Neutrophil (primary cell): Measurements from ENCODE around the gene PTDSS2.

Experiments
- H3K27ac ChIP-seq: fragments of 200-600 bp; sonication (generic); 2 replicates; pipeline ENCODE4 v1.5.1; 2016; ENCODE audit warnings: mild to moderate bottlenecking, moderate library complexity
- H3K27me3 ChIP-seq: fragments of 200-600 bp; sonication (generic); 2 replicates; pipeline ENCODE4 v1.6.0; 2016; ENCODE audit warnings: mild to moderate bottlenecking
- H3K36me3 ChIP-seq: fragments of 200-600 bp; sonication (generic); 2 replicates; pipeline ENCODE4 v1.5.1; 2017
- H3K4me1 ChIP-seq, 2 experiments: fragments of 200-600 bp in 1 of 2; sonication (generic) in 1 of 2; 1 replicate in 1 of 2; 2 replicates in 1 of 2; pipeline versions ENCODE4 v1.5.1 to v1.6.1; 2013 to 2016; ENCODE audit warnings: low read depth in 1 of 2, low read length in 1 of 2, mild to moderate bottlenecking in 1 of 2, moderate library complexity in 1 of 2; ENCODE audit not compliant: control insufficient read depth in 1 of 2, insufficient read depth in 1 of 2
- H3K4me3 ChIP-seq, 2 experiments: fragments of 200-600 bp in 1 of 2; sonication (generic) in 1 of 2; 1 replicate in 1 of 2; 2 replicates in 1 of 2; pipeline ENCODE4 v1.5.1; 2013 to 2016; ENCODE audit warnings: low read depth in 1 of 2, low read length in 1 of 2, mild to moderate bottlenecking in 1 of 2, moderate library complexity in 1 of 2
- H3K9me3 ChIP-seq: fragments of 200-600 bp; sonication (generic); 2 replicates; pipeline ENCODE4 v1.5.1; 2016
- CTCF ChIP-seq: fragments of 200-600 bp; sonication (generic); IDR thresholded peaks from 2 replicates; pipeline ENCODE4 v1.5.1; 2016; ENCODE audit warnings: antibody characterized with exemption

The PTDSS2 gene

DNA sequence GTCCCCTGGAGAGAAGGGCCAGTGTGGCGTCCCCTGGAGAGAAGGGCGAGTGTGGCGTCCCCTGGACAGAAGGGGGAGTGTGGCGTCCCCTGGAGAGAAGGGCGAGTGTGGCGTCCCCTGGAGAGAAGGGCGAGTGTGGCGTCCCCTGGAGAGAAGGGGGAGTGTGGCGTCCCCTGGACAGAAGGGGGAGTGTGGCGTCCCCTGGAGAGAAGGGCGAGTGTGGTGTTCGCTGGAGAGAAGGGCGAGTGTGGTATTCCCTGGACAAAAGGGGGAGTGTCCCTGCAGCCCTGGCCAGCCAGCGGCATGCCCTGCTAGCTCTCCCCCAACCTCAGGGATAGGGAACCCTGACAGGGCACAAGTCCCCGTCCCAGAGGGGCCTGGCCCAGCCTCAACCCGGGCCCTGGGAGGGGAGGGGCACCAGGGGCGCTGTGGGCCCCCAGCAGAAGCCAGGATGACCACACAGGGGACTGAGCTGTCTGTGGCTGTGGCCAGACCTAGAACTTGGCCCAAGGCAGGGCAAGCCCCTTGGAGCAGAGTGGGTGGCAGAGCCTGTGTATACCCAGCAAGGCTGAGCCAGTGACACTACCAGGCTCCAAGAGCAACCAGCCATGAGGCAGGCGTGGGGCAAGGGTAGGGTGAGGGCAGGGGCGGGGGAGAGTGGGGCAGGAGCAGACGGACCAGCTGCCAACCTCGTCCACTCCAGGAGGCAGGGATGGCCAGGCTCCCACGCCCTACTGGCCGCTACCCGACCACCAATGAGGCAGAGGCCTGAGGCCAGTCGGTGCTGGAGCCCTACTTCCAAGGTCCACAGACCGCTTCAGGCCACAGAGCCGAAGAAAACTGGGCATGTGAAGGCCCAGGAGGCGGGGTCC lies 81.1 kb downstream of the PTDSS2 start:
- no peak overlapping the region for H3K27ac ChIP-seq
- peaks cover 16% of the 10 kb centered on the region for H3K36me3 ChIP-seq
- peaks cover 17% of the 10 kb centered on the region for H3K27me3 ChIP-seq
- H3K4me3 ChIP-seq: no peak overlapping the region
- TF ChIP-seq CTCF: no peak
- H3K9me3 ChIP-seq: no peaks in the 10 kb centered on the region
- H3K4me1 ChIP-seq: peaks cover 12 to 13% of the 10 kb centered on the region in 2 experiments

GRCh38 chr11:531919-532526 lies 81.9 kb downstream of the PTDSS2 start:
- H3K9me3 ChIP-seq: no peaks in the 10 kb centered on the region
- TF ChIP-seq CTCF: no peak
- peaks cover 25% of the 10 kb centered on the region for H3K27me3 ChIP-seq
- H3K27ac ChIP-seq: no peak overlapping the region
- H3K4me1 ChIP-seq: peaks cover 20 to 22% of the 10 kb centered on the region in 2 experiments
- H3K36me3 ChIP-seq: peaks cover 16% of the 10 kb centered on the region
- no peak overlapping the region for H3K4me3 ChIP-seq

GRCh38 chr11:532527-532985 lies 82.5 kb downstream of the PTDSS2 start:
- no peak overlapping the region for H3K27ac ChIP-seq
- H3K4me1 ChIP-seq: peaks cover 25 to 27% of the 10 kb centered on the region in 2 experiments
- no peak overlapping the region for H3K4me3 ChIP-seq
- peaks cover 16% of the 10 kb centered on the region for H3K36me3 ChIP-seq
- no peaks in the 10 kb centered on the region for H3K9me3 ChIP-seq
- TF ChIP-seq CTCF: no peak
- H3K27me3 ChIP-seq: peaks cover 30% of the 10 kb centered on the region

DNA sequence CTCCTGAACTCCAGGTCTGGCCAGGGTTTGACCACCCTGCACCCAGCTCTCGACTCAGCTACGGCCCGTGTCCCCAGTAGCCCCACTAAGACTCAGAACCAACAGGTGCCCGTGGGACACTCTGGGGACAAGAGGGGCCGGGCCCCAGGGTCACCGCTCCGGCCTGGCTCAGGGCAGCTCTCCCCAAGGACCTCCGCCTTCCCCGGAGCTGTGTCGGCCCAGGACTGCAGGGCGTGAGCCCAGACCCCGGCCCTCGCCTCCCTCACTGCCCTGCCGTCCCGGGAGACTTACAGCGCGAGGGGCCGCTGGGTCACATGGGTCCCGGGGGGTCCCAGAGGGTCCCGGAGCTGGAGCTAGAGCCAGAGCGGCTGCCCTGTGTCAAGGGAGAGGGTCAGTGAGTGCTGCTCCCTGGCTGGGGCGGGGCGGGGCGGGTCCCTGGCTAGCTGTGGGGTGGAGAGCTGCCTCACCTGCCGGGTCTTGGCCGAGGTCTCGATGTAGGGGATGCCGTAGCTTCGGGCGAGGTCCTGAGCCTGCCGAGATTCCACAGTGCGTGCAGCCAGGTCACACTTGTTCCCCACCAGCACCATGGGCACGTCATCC lies 83.0 kb downstream of the PTDSS2 start:
- no peak for TF ChIP-seq CTCF
- H3K36me3 ChIP-seq: peaks cover 16% of the 10 kb centered on the region
- no peaks in the 10 kb centered on the region for H3K9me3 ChIP-seq
- peaks cover 30 to 31% of the 10 kb centered on the region in 2 experiments for H3K4me1 ChIP-seq
- peaks cover 36% of the 10 kb centered on the region for H3K27me3 ChIP-seq
- H3K4me3 ChIP-seq: no peak overlapping the region
- no peak overlapping the region for H3K27ac ChIP-seq

GRCh38 chr11:533586-534395 lies 83.7 kb downstream of the PTDSS2 start:
- Histone ChIP-seq H3K4me3 (no peak overlapping the region), H3K9me3 (no peaks in the 10 kb centered on the region), H3K27me3 (peaks cover 43% of the 10 kb centered on the region), H3K27ac (no peak overlapping the region), H3K36me3 (peaks cover 16% of the 10 kb centered on the region), H3K4me1 (peaks cover 30 to 31% of the 10 kb centered on the region in 2 experiments)
- no peak for TF ChIP-seq CTCF
